Stomach smooth muscle (tissue), 2 donors: ENCODE data around the gene ZNF438.
"Not testable (repeated sequence)": the region's sequence is repeated elsewhere in the genome, so short reads cannot be mapped to it uniquely, and the experiment has no call there.

Experiments used
- H3K27ac ChIP-seq: one replicate; pipeline ENCODE4 v1.7.0; 2013; ENCODE audit warnings: mild to moderate bottlenecking, low read length, inconsistent platforms
- H3K27me3 ChIP-seq, 2 donors: one replicate each; pipeline ENCODE4 v1.7.0; 2013; ENCODE audit warnings: low read length in 2 of 2; ENCODE audit not compliant: insufficient read depth in 2 of 2, control insufficient read depth in 1 of 2
- H3K36me3 ChIP-seq, 2 donors: one replicate each; pipeline ENCODE4 v1.7.0; 2013; ENCODE audit warnings: low read length in 2 of 2; ENCODE audit not compliant: control insufficient read depth in 2 of 2, insufficient read depth in 2 of 2
- H3K4me1 ChIP-seq: one replicate; pipeline ENCODE4 v1.7.0; 2013; ENCODE audit warnings: low read length; ENCODE audit not compliant: control insufficient read depth, insufficient read depth
- H3K4me3 ChIP-seq, 2 donors: one replicate each; pipeline ENCODE4 v1.7.0; 2013; ENCODE audit warnings: low read length in 2 of 2
- H3K9ac ChIP-seq, 2 donors: one replicate each; pipeline ENCODE4 v1.7.0; 2013; ENCODE audit warnings: low read length in 2 of 2, mild to moderate bottlenecking in 1 of 2
- H3K9me3 ChIP-seq, 2 donors: one replicate each; pipeline ENCODE4 v1.7.0; 2013; ENCODE audit warnings: low read length in 2 of 2; ENCODE audit not compliant: control insufficient read depth in 2 of 2
- donor health status: healthy.
- donor health status: Pancreatic carcinoma.

Gene ZNF438

GRCh38 chr10:30911303-30911863, 120.3 kb downstream of the ZNF438 start:
- no peaks in the 10 kb centered on the region for H3K9me3 ChIP-seq
- H3K4me3 ChIP-seq = no peak overlapping the region
- no peak overlapping the region for H3K9ac ChIP-seq
- no peak overlapping the region for H3K27ac ChIP-seq
- no peaks in the 10 kb centered on the region for H3K4me1 ChIP-seq
- H3K36me3 ChIP-seq = peaks cover 0 to 6% of the 10 kb centered on the region in 2 donors
- H3K27me3 ChIP-seq = no peaks in the 10 kb centered on the region

- no peak overlapping the region for H3K9ac ChIP-seq
- peaks cover 6 to 12% of the 10 kb centered on the region in 2 donors for H3K36me3 ChIP-seq
- no peak overlapping the region for H3K4me3 ChIP-seq
- H3K27ac ChIP-seq = no peak overlapping the region
- no peaks in the 10 kb centered on the region for H3K9me3 ChIP-seq
- H3K27me3 ChIP-seq = no peaks in the 10 kb centered on the region
- no peaks in the 10 kb centered on the region for H3K4me1 ChIP-seq
Measured at GRCh38 chr10:30903397-30904138, 128.1 kb downstream of the ZNF438 start.

GRCh38 chr10:30902621-30903396, 128.9 kb downstream of the ZNF438 start:
- Histone ChIP-seq H3K36me3 (peaks cover 6% of the 10 kb centered on the region in 2 donors), H3K27ac (no peak overlapping the region)

GRCh38 chr10:30901487-30901886, 130.2 kb downstream of the ZNF438 start:
- not testable (repeated sequence) for H3K4me1 ChIP-seq, H3K9me3 ChIP-seq, H3K9ac ChIP-seq, H3K27me3 ChIP-seq, H3K36me3 ChIP-seq, H3K27ac ChIP-seq, H3K4me3 ChIP-seq

More at GRCh38 chr10:30902621-30903396, 128.9 kb downstream of the ZNF438 start:
- Histone ChIP-seq H3K9ac (no peak overlapping the region), H3K9me3 (no peaks in the 10 kb centered on the region), H3K4me3 (no peak overlapping the region), H3K4me1 (no peaks in the 10 kb centered on the region), H3K27me3 (no peaks in the 10 kb centered on the region)

- Histone ChIP-seq H3K9ac (no peak overlapping the region), H3K9me3 (no peaks in the 10 kb centered on the region), H3K36me3 (peaks cover 3 to 4% of the 10 kb centered on the region in 2 donors), H3K27ac (no peak overlapping the region), H3K4me3 (no peak overlapping the region), H3K27me3 (no peaks in the 10 kb centered on the region), H3K4me1 (no peaks in the 10 kb centered on the region)
Measured at GRCh38 chr10:30898964-30899363, 132.7 kb downstream of the ZNF438 start.

GRCh38 chr10:30897547-30897946, 134.1 kb downstream of the ZNF438 start:
- no peaks in the 10 kb centered on the region for H3K27me3 ChIP-seq
- H3K9me3 ChIP-seq = no peaks in the 10 kb centered on the region
- no peak overlapping the region for H3K4me3 ChIP-seq
- H3K9ac ChIP-seq = no peak overlapping the region
- H3K4me1 ChIP-seq = no peaks in the 10 kb centered on the region
- peaks cover 3 to 4% of the 10 kb centered on the region in 2 donors for H3K36me3 ChIP-seq
- no peak overlapping the region for H3K27ac ChIP-seq

- H3K9ac ChIP-seq = no peak overlapping the region
- H3K9me3 ChIP-seq = no peaks in the 10 kb centered on the region
- H3K4me1 ChIP-seq = no peaks in the 10 kb centered on the region
- peaks cover 3 to 4% of the 10 kb centered on the region in 2 donors for H3K36me3 ChIP-seq
- no peaks in the 10 kb centered on the region for H3K27me3 ChIP-seq
- no peak overlapping the region for H3K4me3 ChIP-seq
- H3K27ac ChIP-seq = no peak overlapping the region
Measured at GRCh38 chr10:30897048-30897447, 134.6 kb downstream of the ZNF438 start.

- Histone ChIP-seq H3K9me3 (no peaks in the 10 kb centered on the region), H3K27me3 (no peaks in the 10 kb centered on the region), H3K4me3 (no peak overlapping the region), H3K36me3 (no peaks in the 10 kb centered on the region), H3K27ac (no peak overlapping the region), H3K9ac (no peak overlapping the region), H3K4me1 (no peaks in the 10 kb centered on the region)
Measured at GRCh38 chr10:30894221-30894620, 137.4 kb downstream of the ZNF438 start.

GRCh38 chr10:30893208-30893607, 138.5 kb downstream of the ZNF438 start:
- Histone ChIP-seq H3K27me3 (no peaks in the 10 kb centered on the region), H3K36me3 (no peaks in the 10 kb centered on the region), H3K4me3 (no peak overlapping the region), H3K4me1 (no peaks in the 10 kb centered on the region), H3K9me3 (no peaks in the 10 kb centered on the region), H3K27ac (no peak overlapping the region), H3K9ac (no peak overlapping the region)

GRCh38 chr10:30887839-30888238, 143.8 kb downstream of the ZNF438 start:
- Histone ChIP-seq H3K27ac (no peak overlapping the region), H3K27me3 (no peaks in the 10 kb centered on the region), H3K9me3 (no peaks in the 10 kb centered on the region), H3K36me3 (no peaks in the 10 kb centered on the region), H3K4me3 (no peak overlapping the region), H3K4me1 (no peaks in the 10 kb centered on the region), H3K9ac (no peak overlapping the region)
